GM12865 (cell line): ENCODE results near the gene PRDM11.
A peak's percentile ranks its signal among the peaks of the same experiment; 100 is the strongest.

Experiments
- DNase-seq: peaks from one replicate; pipeline ENCODE4 v3.0.0; 2010; ENCODE audit warnings: low read depth
- H3K4me3 ChIP-seq: 2 replicates; pipeline ENCODE4 v1.5.1; 2011; ENCODE audit warnings: mild to moderate bottlenecking, low read depth, low read length, control low read depth
- CTCF ChIP-seq: IDR thresholded peaks from 2 replicates; pipeline ENCODE4 v1.5.1; 2011; ENCODE audit warnings: low read length, control low read depth, low read depth, inconsistent platforms; ENCODE audit not compliant: insufficient read depth; ENCODE audit errors: missing control alignments

PRDM11 gene

GRCh38 chr11:45147017-45147728 lies 734 bp downstream of the PRDM11 start:
- DNase-seq, result peak; percentile 98
- no peak for TF ChIP-seq CTCF
- H3K4me3 ChIP-seq, result peak overlapping the region; percentile 84

GRCh38 chr11:45147891-45148675 lies 1.6 kb downstream of the PRDM11 start:
- no peak for DNase-seq
- peak overlapping the region; percentile 84 for H3K4me3 ChIP-seq
- no peak for TF ChIP-seq CTCF

GRCh38 chr11:45149483-45150056 lies 3.1 kb downstream of the PRDM11 start:
- no peak overlapping the region for H3K4me3 ChIP-seq
- no peak for TF ChIP-seq CTCF
- no peak for DNase-seq

GRCh38 chr11:45150301-45150700 lies 3.9 kb downstream of the PRDM11 start:
- H3K4me3 ChIP-seq, result no peak overlapping the region
- TF ChIP-seq CTCF, result no peak

GRCh38 chr11:45150943-45151342 lies 4.5 kb downstream of the PRDM11 start:
- no peak for DNase-seq
- no peak for TF ChIP-seq CTCF
- no peak overlapping the region for H3K4me3 ChIP-seq

More at GRCh38 chr11:45150301-45150700, 3.9 kb downstream of the PRDM11 start:
- no peak for DNase-seq

- no peak for TF ChIP-seq CTCF
- DNase-seq, result no peak
- H3K4me3 ChIP-seq, result no peak overlapping the region
Observed at GRCh38 chr11:45151362-45151982, 5.0 kb downstream of the PRDM11 start.
